Neural cell (in vitro differentiated cells): ENCODE measurements around the gene PRUNE2. TPM values are rescaled to one million over a fixed set of nuclear protein-coding genes. Genes with fewer than 3 reads are reported as not detected.

Source experiments
- H2AFZ ChIP-seq: fragments of 200-600, 300-800 bp; sonication (generic), shearing (Covaris generic); 2 replicates; pipeline ENCODE4 v1.6.0; 2014; ENCODE audit warnings: low read depth, mild to moderate bottlenecking, antibody characterized with exemption, low read length, moderate library complexity
- H3F3A ChIP-seq: fragments of 200-600 bp; shearing (Covaris generic); 2 replicates; pipeline ENCODE4 v1.6.1; 2016; ENCODE audit warnings: mild to moderate bottlenecking, moderate library complexity, mixed read lengths, antibody characterized with exemption, low read length; ENCODE audit not compliant: insufficient read depth, poor library complexity, severe bottlenecking
- H3K27ac ChIP-seq: fragments of 200-600, 300-800 bp; sonication (generic), shearing (Covaris generic); 2 replicates; pipeline ENCODE4 v1.5.1; 2014; ENCODE audit warnings: mild to moderate bottlenecking, low read length, moderate library complexity
- H3K27me3 ChIP-seq: fragments of 300-800, 200-600 bp; sonication (generic), shearing (Covaris generic); 2 replicates; pipeline ENCODE4 v1.6.0; 2014; ENCODE audit warnings: mild to moderate bottlenecking, low read depth, low read length, moderate library complexity; ENCODE audit not compliant: insufficient read depth
- H3K36me3 ChIP-seq: fragments of 300-800, 200-600 bp; sonication (generic), shearing (Covaris generic); 2 replicates; pipeline ENCODE4 v1.5.1; 2014; ENCODE audit warnings: mild to moderate bottlenecking, antibody characterized with exemption, low read length, moderate library complexity; ENCODE audit not compliant: insufficient read depth
- H3K4me2 ChIP-seq: fragments of 300-800, 200-600 bp; sonication (generic), shearing (Covaris generic); 2 replicates; pipeline ENCODE4 v1.6.0; 2014; ENCODE audit warnings: mild to moderate bottlenecking, low read length
- H3K4me3 ChIP-seq: fragments of 300-800, 200-600 bp; sonication (generic), shearing (Covaris generic); 2 replicates; pipeline ENCODE4 v1.5.1; 2014; ENCODE audit warnings: mild to moderate bottlenecking, low read length, moderate library complexity
- H3K79me2 ChIP-seq: fragments of 200-600 bp; shearing (Covaris generic); replicated peaks from 2 replicates; pipeline ENCODE4 v1.6.0; 2014; ENCODE audit warnings: mild to moderate bottlenecking, low read length, moderate library complexity; ENCODE audit not compliant: insufficient read depth
- H3K9ac ChIP-seq: fragments of 300-800, 200-600 bp; sonication (generic), shearing (Covaris generic); 2 replicates; pipeline ENCODE4 v1.6.1; 2016; ENCODE audit warnings: mild to moderate bottlenecking, low read length, mixed read lengths
- H3K9me2 ChIP-seq: fragments of 200-600 bp; shearing (Covaris generic); 2 replicates; pipeline ENCODE4 v1.6.1; 2016; ENCODE audit warnings: mild to moderate bottlenecking, low read length, mixed read lengths; ENCODE audit not compliant: insufficient read depth
- H3K9me3 ChIP-seq: fragments of 200-600, 300-800 bp; sonication (generic), shearing (Covaris generic); 2 replicates; pipeline ENCODE4 v1.6.1; 2016; ENCODE audit warnings: mild to moderate bottlenecking, mixed run types, low read length, moderate library complexity, mixed read lengths
- H4K20me1 ChIP-seq: fragments of 200-600 bp; shearing (Covaris generic); 2 replicates; pipeline ENCODE4 v1.6.1; 2016; ENCODE audit warnings: mild to moderate bottlenecking, mixed run types; ENCODE audit not compliant: insufficient read depth
- CTCF ChIP-seq: fragments of 450-650 bp; IDR thresholded peaks from 2 replicates; pipeline ENCODE4 v1.5.1; 2014; ENCODE audit warnings: antibody characterized with exemption, mild to moderate bottlenecking, moderate library complexity; ENCODE audit not compliant: poor library complexity, severe bottlenecking
- EP300 ChIP-seq: fragments of 450-650 bp; conservative IDR thresholded peaks from 2 replicates; pipeline ENCODE4 v1.6.1; 2014; ENCODE audit warnings: antibody characterized with exemption, mild to moderate bottlenecking, moderate library complexity; ENCODE audit not compliant: poor library complexity, severe bottlenecking
- EZH2 ChIP-seq: fragments of 200-600, 300-800 bp; shearing (Covaris generic), sonication (generic); IDR thresholded peaks from 2 replicates; pipeline ENCODE4 v1.6.1; 2014; ENCODE audit warnings: antibody characterized with exemption, low read length, borderline replicate concordance, mild to moderate bottlenecking; ENCODE audit not compliant: insufficient read depth, poor library complexity, severe bottlenecking
- MXI1 ChIP-seq: fragments of 450-650 bp; conservative IDR thresholded peaks from 2 replicates; pipeline ENCODE4 v1.6.1; 2014; ENCODE audit warnings: antibody characterized with exemption, mild to moderate bottlenecking; ENCODE audit not compliant: poor library complexity, severe bottlenecking
- POLR2AphosphoS5 ChIP-seq: IDR thresholded peaks from 2 replicates; pipeline ENCODE4 v1.6.1; 2012
- RAD21 ChIP-seq: fragments of 450-650 bp; conservative IDR thresholded peaks from 2 replicates; pipeline ENCODE4 v1.6.1; 2014; ENCODE audit warnings: antibody characterized with exemption, mild to moderate bottlenecking, moderate library complexity
- SMC3 ChIP-seq: fragments of 450-650 bp; conservative IDR thresholded peaks from 2 replicates; pipeline ENCODE4 v1.6.1; 2014; ENCODE audit warnings: antibody characterized with exemption, mild to moderate bottlenecking, moderate library complexity; ENCODE audit not compliant: poor library complexity
- TAF1 ChIP-seq: IDR thresholded peaks from 2 replicates; pipeline ENCODE4 v1.6.1; 2012; ENCODE audit warnings: low read depth
- polyA plus RNA-seq: library from polyadenylated mRNA; depleted of rRNA; stranded (reverse); fragments of >200 nt; gene quantifications from 2 replicates; pipeline ENCODE4 v1.2.3, GENCODE V29; 2014
- TF ChIP-seq, protein P1 (sequence below): IDR thresholded peaks from 2 replicates; pipeline ENCODE4 v1.6.1; 2012; ENCODE audit warnings: borderline replicate concordance

PRUNE2 gene
- polyA plus RNA-seq, 1 donor from 2014 or later, result 9.7 TPM

- H3K9me3 ChIP-seq, result no peaks in the 10 kb centered on the region
- TF ChIP-seq TAF1 (no peak), RAD21 (no peak), POLR2AphosphoS5 (no peak), EP300 (no peak), MXI1 (no peak), EZH2 (no peak), CTCF (no peak), SMC3 (no peak)
- TF ChIP-seq, protein P1, sequence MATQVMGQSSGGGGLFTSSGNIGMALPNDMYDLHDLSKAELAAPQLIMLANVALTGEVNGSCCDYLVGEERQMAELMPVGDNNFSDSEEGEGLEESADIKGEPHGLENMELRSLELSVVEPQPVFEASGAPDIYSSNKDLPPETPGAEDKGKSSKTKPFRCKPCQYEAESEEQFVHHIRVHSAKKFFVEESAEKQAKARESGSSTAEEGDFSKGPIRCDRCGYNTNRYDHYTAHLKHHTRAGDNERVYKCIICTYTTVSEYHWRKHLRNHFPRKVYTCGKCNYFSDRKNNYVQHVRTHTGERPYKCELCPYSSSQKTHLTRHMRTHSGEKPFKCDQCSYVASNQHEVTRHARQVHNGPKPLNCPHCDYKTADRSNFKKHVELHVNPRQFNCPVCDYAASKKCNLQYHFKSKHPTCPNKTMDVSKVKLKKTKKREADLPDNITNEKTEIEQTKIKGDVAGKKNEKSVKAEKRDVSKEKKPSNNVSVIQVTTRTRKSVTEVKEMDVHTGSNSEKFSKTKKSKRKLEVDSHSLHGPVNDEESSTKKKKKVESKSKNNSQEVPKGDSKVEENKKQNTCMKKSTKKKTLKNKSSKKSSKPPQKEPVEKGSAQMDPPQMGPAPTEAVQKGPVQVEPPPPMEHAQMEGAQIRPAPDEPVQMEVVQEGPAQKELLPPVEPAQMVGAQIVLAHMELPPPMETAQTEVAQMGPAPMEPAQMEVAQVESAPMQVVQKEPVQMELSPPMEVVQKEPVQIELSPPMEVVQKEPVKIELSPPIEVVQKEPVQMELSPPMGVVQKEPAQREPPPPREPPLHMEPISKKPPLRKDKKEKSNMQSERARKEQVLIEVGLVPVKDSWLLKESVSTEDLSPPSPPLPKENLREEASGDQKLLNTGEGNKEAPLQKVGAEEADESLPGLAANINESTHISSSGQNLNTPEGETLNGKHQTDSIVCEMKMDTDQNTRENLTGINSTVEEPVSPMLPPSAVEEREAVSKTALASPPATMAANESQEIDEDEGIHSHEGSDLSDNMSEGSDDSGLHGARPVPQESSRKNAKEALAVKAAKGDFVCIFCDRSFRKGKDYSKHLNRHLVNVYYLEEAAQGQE, result no peak
- no peak overlapping the region for H3K9ac ChIP-seq
- no peak overlapping the region for H2AFZ ChIP-seq
- no peaks in the 10 kb centered on the region for H3F3A ChIP-seq
- no peaks in the 10 kb centered on the region for H3K36me3 ChIP-seq
- H3K79me2 ChIP-seq, result no peaks in the 10 kb centered on the region
- H4K20me1 ChIP-seq, result no peaks in the 10 kb centered on the region
- H3K27ac ChIP-seq, result no peak overlapping the region
- no peak overlapping the region for H3K4me3 ChIP-seq
- H3K4me2 ChIP-seq, result no peak overlapping the region
- H3K9me2 ChIP-seq, result no peaks in the 10 kb centered on the region
- H3K27me3 ChIP-seq, result no peaks in the 10 kb centered on the region
These were observed 212.0 kb downstream of the PRUNE2 start for GRCh38 chr9:76693912-76694311.

GRCh38 chr9:76692458-76693129 lies 213.3 kb downstream of the PRUNE2 start:
- no peaks in the 10 kb centered on the region for H3K27me3 ChIP-seq
- H2AFZ ChIP-seq, result peak overlapping the region; percentile 73
- no peaks in the 10 kb centered on the region for H3F3A ChIP-seq
- no peaks in the 10 kb centered on the region for H4K20me1 ChIP-seq
- peak overlapping the region; percentile 74 for H3K27ac ChIP-seq
- no peaks in the 10 kb centered on the region for H3K9me2 ChIP-seq
- H3K36me3 ChIP-seq, result no peaks in the 10 kb centered on the region
- no peaks in the 10 kb centered on the region for H3K9me3 ChIP-seq
- H3K79me2 ChIP-seq, result no peaks in the 10 kb centered on the region
- H3K9ac ChIP-seq, result peak overlapping the region; percentile 64
- H3K4me2 ChIP-seq, result peak overlapping the region; percentile 49
- peak overlapping the region; percentile 64 for H3K4me3 ChIP-seq
- TF ChIP-seq MXI1, result no peak
- no peak for TF ChIP-seq CTCF
- TF ChIP-seq TAF1, result no peak
- no peak for TF ChIP-seq SMC3
- TF ChIP-seq EZH2, result no peak
- no peak for TF ChIP-seq POLR2AphosphoS5
- TF ChIP-seq, protein P1, result no peak
- TF ChIP-seq RAD21, result no peak
- no peak for TF ChIP-seq EP300
